PC-3 (cell line): ENCODE results near the gene CD180. TPM values are rescaled to one million over a fixed set of nuclear protein-coding genes. Genes with fewer than 3 reads are reported as not detected.

Experiments used
- ATAC-seq: fragments of 200-7000 bp; cut with Tn5 transposase; 2 replicates; pipeline ENCODE4 v1.9.1; 2020; ENCODE audit warnings: mild to moderate bottlenecking, moderate library complexity
- BruUV-seq: library from RNA; stranded (reverse); fragments of 400-500 nt; replicated peaks from 2 replicates; lab custom pipeline; 2021; lab: Mats Ljungman, UMichigan
- CTCF ChIA-PET: fragments of 300-600 bp; sonication (Branson Sonifier 250); formaldehyde crosslinking; loops from one replicate; lab custom pipeline; 2022; ENCODE audit warnings: antibody characterized with exemption; lab: Charles Lee
- POLR2A ChIA-PET: fragments of 300-600 bp; sonication (Branson Sonifier 250); formaldehyde crosslinking; loops from one replicate; lab custom pipeline; 2022; ENCODE audit warnings: antibody characterized with exemption; ENCODE audit not compliant: unreplicated experiment; lab: Charles Lee
- DNase-seq: peaks from one replicate; pipeline ENCODE4 v3.0.0-alpha.2; 2015
- H2AFZ ChIP-seq: fragments of 300-600 bp; sonication (generic); 2 replicates; pipeline ENCODE4 v1.6.0; 2016; ENCODE audit warnings: antibody characterized with exemption, low read length
- H3F3A ChIP-seq: fragments of 300-600 bp; sonication (generic); one replicate; pipeline ENCODE4 v1.6.0; 2017; ENCODE audit warnings: antibody characterized with exemption, low read length, control low read depth, mild to moderate bottlenecking; ENCODE audit not compliant: unreplicated experiment
- H3K27ac ChIP-seq: fragments of 300-600 bp; sonication (generic); 2 replicates; pipeline ENCODE4 v1.5.1; 2016; ENCODE audit warnings: mild to moderate bottlenecking, low read length
- H3K27me3 ChIP-seq: fragments of 300-600 bp; sonication (generic); 2 replicates; pipeline ENCODE4 v1.6.1; 2016; ENCODE audit warnings: low read length, mixed read lengths
- H3K36me3 ChIP-seq: fragments of 300-600 bp; sonication (generic); 2 replicates; pipeline ENCODE4 v1.6.1; 2016; ENCODE audit warnings: low read depth, mixed run types, low read length, mixed read lengths
- H3K4me1 ChIP-seq: fragments of 300-600 bp; sonication (generic); 2 replicates; pipeline ENCODE4 v1.5.1; 2016; ENCODE audit warnings: low read length; ENCODE audit not compliant: insufficient read depth
- H3K4me2 ChIP-seq: fragments of 300-600 bp; sonication (generic); 2 replicates; pipeline ENCODE4 v1.6.0; 2016; ENCODE audit warnings: low read length
- H3K4me3 ChIP-seq: fragments of 300-600 bp; sonication (generic); 2 replicates; pipeline ENCODE4 v1.5.1; 2016; ENCODE audit warnings: mild to moderate bottlenecking, low read length, mixed read lengths
- H3K79me2 ChIP-seq: fragments of 300-600 bp; sonication (generic); 2 replicates; pipeline ENCODE4 v1.6.1; 2017; ENCODE audit warnings: low read length, mixed read lengths
- H3K9ac ChIP-seq: fragments of 300-600 bp; sonication (generic); 2 replicates; pipeline ENCODE4 v1.6.0; 2016; ENCODE audit warnings: mild to moderate bottlenecking, low read length
- H3K9me2 ChIP-seq: fragments of 300-600 bp; sonication (generic); replicated peaks from 2 replicates; pipeline ENCODE4 v1.6.1; 2016; ENCODE audit warnings: mixed run types, low read length, mixed read lengths
- H3K9me3 ChIP-seq: fragments of 300-600 bp; sonication (generic); 2 replicates; pipeline ENCODE4 v1.6.1; 2016; ENCODE audit warnings: low read length, mixed read lengths
- H4K20me1 ChIP-seq: fragments of 300-600 bp; sonication (generic); 2 replicates; pipeline ENCODE4 v1.6.1; 2016; ENCODE audit warnings: low read length, mixed read lengths
- EZH2 ChIP-seq: fragments of 300-600 bp; sonication (generic); IDR thresholded peaks from one replicate; pipeline ENCODE4 v1.6.1; 2017; ENCODE audit warnings: antibody characterized with exemption, mild to moderate bottlenecking, low read length; ENCODE audit not compliant: unreplicated experiment
- EZH2phosphoT487 ChIP-seq: fragments of 300-600 bp; sonication (generic); IDR thresholded peaks from 2 replicates; pipeline ENCODE4 v1.6.1; 2018; ENCODE audit warnings: mild to moderate bottlenecking, antibody characterized with exemption, low read length, borderline replicate concordance
- intact Hi-C: fragments of 100-400 bp; cut with micrococcal nuclease; formaldehyde crosslinking; loops from 2 replicates; pipeline ENCODE4 v1.9.0; 2023
- total RNA-seq: library from RNA; depleted of rRNA; stranded (reverse); fragments of >200 nt; gene quantifications from 2 replicates; pipeline ENCODE4 v1.2.3, GENCODE V29; 2014
- TF ChIP-seq, protein P1 (sequence below): fragments of 300-600 bp; sonication (generic); conservative IDR thresholded peaks from 2 replicates; pipeline ENCODE4 v1.5.1; 2017; ENCODE audit warnings: antibody characterized with exemption, low read depth, mild to moderate bottlenecking, low read length

CD180 gene
- total RNA-seq, 1 experiment from 2014 or later: not detected

DNA sequence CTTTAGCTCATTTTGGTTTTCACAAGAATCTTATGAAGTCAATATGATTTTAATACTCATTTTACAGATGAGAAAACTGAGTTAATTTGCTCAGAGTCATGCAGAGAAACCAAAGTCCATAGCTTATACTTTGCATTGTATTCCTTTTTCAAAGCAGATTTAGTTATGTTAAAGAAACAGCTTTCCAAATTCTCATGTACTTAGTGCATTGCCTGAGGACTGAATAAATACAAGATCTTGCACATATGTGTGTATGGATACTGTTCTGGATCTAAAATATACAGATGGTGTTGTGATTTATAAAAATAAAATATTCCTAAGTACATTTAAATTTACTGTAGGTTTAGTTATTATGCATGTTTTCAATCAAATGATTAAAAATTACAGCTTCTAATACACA, 43.5 kb upstream of the CD180 start:
- H3K36me3 ChIP-seq: no peaks in the 10 kb centered on the region
- no peaks in the 10 kb centered on the region for H3K9me2 ChIP-seq
- H3K27me3 ChIP-seq: no peaks in the 10 kb centered on the region
- TF ChIP-seq EZH2phosphoT487 (no peak), EZH2 (no peak)
- TF ChIP-seq, protein P1, sequence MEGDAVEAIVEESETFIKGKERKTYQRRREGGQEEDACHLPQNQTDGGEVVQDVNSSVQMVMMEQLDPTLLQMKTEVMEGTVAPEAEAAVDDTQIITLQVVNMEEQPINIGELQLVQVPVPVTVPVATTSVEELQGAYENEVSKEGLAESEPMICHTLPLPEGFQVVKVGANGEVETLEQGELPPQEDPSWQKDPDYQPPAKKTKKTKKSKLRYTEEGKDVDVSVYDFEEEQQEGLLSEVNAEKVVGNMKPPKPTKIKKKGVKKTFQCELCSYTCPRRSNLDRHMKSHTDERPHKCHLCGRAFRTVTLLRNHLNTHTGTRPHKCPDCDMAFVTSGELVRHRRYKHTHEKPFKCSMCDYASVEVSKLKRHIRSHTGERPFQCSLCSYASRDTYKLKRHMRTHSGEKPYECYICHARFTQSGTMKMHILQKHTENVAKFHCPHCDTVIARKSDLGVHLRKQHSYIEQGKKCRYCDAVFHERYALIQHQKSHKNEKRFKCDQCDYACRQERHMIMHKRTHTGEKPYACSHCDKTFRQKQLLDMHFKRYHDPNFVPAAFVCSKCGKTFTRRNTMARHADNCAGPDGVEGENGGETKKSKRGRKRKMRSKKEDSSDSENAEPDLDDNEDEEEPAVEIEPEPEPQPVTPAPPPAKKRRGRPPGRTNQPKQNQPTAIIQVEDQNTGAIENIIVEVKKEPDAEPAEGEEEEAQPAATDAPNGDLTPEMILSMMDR: no peak
- peaks cover 15% of the 10 kb centered on the region for H3K4me1 ChIP-seq
- H3K4me3 ChIP-seq: no peak overlapping the region
- H4K20me1 ChIP-seq: no peaks in the 10 kb centered on the region
- H3K27ac ChIP-seq: no peak overlapping the region
- no peak overlapping the region for H2AFZ ChIP-seq
- ATAC-seq: no peak
- CTCF ChIA-PET: no interaction called here
- POLR2A ChIA-PET: no interaction called here
- no peak overlapping the region for H3K4me2 ChIP-seq
- DNase-seq: no peak
- no peaks in the 10 kb centered on the region for H3K79me2 ChIP-seq
- H3F3A ChIP-seq: no peaks in the 10 kb centered on the region
- no peak overlapping the region for H3K9ac ChIP-seq
- no peaks in the 10 kb centered on the region for H3K9me3 ChIP-seq
- intact Hi-C loops: no loop called here
- no TSS peak for BruUV-seq

DNA sequence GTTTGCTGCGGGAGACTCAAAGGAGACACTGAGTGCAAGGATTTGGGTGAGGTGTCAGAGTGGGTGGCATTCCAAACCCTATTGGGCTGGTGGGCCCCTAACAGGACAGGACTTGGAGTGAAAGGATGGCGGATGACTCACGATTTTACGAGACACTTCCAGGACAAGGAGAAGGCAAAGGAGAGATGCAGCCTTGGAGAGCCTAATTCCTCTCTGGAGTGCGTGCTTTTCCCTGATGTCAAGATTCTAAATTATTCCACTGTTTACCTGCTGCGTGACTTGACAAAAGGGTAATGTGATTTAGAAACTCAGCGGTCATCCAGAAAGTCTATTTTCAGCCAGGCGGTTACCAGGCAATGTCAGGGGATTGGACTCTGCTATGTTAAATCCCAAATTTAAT, 41.6 kb upstream of the CD180 start:
- no peak overlapping the region for H3K9ac ChIP-seq
- no peak overlapping the region for H3K4me2 ChIP-seq
- DNase-seq: peak; percentile 56
- H2AFZ ChIP-seq: no peak overlapping the region
- TF ChIP-seq, protein P1: no peak
- TF ChIP-seq EZH2 (no peak), EZH2phosphoT487 (no peak)
- ChIA-PET POLR2A (no interaction called here), CTCF (no interaction called here)
- H3K79me2 ChIP-seq: no peaks in the 10 kb centered on the region
- H3F3A ChIP-seq: no peaks in the 10 kb centered on the region
- no peaks in the 10 kb centered on the region for H3K9me2 ChIP-seq
- H4K20me1 ChIP-seq: no peaks in the 10 kb centered on the region
- intact Hi-C loops: no loop called here
- no peak overlapping the region for H3K4me3 ChIP-seq
- H3K36me3 ChIP-seq: no peaks in the 10 kb centered on the region
- H3K27ac ChIP-seq: no peak overlapping the region
- H3K9me3 ChIP-seq: no peaks in the 10 kb centered on the region
- H3K4me1 ChIP-seq: peaks cover 24% of the 10 kb centered on the region
- peak; percentile 78 for ATAC-seq
- BruUV-seq: no TSS peak
- no peaks in the 10 kb centered on the region for H3K27me3 ChIP-seq

DNA sequence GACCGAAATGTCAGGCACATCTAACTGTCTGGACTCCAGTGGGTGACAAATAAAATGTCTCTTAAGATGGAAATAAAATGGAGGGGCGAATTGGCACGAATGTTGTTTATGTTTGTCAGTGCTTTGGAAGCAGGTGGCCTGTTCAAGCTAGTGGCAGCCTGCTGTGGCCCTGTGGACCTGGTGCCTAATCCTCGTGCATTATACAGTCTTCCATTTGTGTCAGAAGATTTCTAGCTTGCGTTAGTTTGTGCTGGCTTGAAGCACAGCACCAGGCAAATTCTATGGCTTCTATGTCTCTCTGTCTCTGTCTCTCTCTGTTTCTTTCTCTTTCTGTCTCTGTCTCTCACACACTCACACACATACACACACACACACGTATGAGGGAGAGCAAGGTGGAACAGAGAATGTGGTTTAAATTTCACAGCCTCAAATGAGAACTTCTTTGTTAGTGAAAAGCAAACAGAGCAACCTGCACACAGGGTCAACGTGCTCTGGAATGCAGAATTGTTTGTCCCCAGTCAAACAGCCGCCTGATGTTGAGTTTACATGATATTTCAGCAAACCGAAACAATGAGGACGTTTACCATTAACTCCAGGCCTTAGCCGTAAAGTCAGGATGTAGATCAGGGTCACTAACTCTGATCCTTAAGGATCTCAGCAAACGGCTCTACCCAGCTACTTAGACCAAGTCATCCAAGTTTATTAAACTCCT, 39.0 kb upstream of the CD180 start:
- CTCF ChIA-PET: no interaction called here
- H3K27ac ChIP-seq: no peak overlapping the region
- peaks cover 24% of the 10 kb centered on the region for H3K4me1 ChIP-seq
- H2AFZ ChIP-seq: peak overlapping the region; percentile 61; the same call in 1 of the 2 replicates
- H4K20me1 ChIP-seq: no peaks in the 10 kb centered on the region
- H3K9me3 ChIP-seq: no peaks in the 10 kb centered on the region
- no TSS peak for BruUV-seq
- no peaks in the 10 kb centered on the region for H3K9me2 ChIP-seq
- H3K36me3 ChIP-seq: no peaks in the 10 kb centered on the region
- H3K27me3 ChIP-seq: no peaks in the 10 kb centered on the region
- TF ChIP-seq, protein P1: no peak
- TF ChIP-seq EZH2 (no peak), EZH2phosphoT487 (no peak)
- no peak overlapping the region for H3K4me3 ChIP-seq
- POLR2A ChIA-PET: no interaction called here
- no peaks in the 10 kb centered on the region for H3K79me2 ChIP-seq
- ATAC-seq (no peak), DNase-seq (no peak)
- no peak overlapping the region for H3K4me2 ChIP-seq
- H3F3A ChIP-seq: no peaks in the 10 kb centered on the region
- no peak overlapping the region for H3K9ac ChIP-seq
- intact Hi-C loops: no loop called here
